NCI-H2081 (cell line): ENCODE results near the gene ZFP30.

Source experiments
- DNase-seq, 2 experiments: peaks; one replicate each; lab custom pipeline; 2025; lab: John Stamatoyannopoulos, UW

Gene ZFP30

GRCh38 chr19:37564624-37565369 lies 90.5 kb downstream of the ZFP30 start:
- DNase-seq, result no peak
